GM12872 (cell line): ENCODE data around the gene TMTC2.

Source experiments
- TF ChIP-seq, protein P1 (sequence below): IDR thresholded peaks from 3 replicates; pipeline ENCODE4 v1.5.1; 2011; ENCODE audit warnings: low read depth, mild to moderate bottlenecking, low read length, moderate library complexity; ENCODE audit not compliant: insufficient read depth

The TMTC2 gene

DNA sequence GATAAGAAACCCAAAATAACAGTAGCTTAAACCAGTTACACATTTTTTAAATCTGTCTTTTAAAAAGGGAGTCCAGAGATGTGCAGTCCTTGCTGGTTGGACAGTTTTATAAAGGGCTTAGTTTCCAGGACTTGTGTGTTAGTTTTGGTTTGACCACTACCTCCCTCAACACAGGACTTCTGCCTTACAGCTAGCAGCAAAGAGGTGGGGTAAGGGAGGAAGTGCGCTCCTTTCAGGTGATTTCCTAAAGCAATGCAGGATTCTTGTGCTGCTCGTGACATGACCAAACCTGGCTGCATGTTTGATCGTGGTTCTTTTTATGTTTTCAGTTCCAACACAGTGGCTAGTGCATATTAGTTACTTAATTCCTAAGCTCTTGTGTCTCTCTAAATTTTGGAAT, 266.2 kb downstream of the TMTC2 start:
- TF ChIP-seq, protein P1, sequence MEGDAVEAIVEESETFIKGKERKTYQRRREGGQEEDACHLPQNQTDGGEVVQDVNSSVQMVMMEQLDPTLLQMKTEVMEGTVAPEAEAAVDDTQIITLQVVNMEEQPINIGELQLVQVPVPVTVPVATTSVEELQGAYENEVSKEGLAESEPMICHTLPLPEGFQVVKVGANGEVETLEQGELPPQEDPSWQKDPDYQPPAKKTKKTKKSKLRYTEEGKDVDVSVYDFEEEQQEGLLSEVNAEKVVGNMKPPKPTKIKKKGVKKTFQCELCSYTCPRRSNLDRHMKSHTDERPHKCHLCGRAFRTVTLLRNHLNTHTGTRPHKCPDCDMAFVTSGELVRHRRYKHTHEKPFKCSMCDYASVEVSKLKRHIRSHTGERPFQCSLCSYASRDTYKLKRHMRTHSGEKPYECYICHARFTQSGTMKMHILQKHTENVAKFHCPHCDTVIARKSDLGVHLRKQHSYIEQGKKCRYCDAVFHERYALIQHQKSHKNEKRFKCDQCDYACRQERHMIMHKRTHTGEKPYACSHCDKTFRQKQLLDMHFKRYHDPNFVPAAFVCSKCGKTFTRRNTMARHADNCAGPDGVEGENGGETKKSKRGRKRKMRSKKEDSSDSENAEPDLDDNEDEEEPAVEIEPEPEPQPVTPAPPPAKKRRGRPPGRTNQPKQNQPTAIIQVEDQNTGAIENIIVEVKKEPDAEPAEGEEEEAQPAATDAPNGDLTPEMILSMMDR, result no peak

DNA sequence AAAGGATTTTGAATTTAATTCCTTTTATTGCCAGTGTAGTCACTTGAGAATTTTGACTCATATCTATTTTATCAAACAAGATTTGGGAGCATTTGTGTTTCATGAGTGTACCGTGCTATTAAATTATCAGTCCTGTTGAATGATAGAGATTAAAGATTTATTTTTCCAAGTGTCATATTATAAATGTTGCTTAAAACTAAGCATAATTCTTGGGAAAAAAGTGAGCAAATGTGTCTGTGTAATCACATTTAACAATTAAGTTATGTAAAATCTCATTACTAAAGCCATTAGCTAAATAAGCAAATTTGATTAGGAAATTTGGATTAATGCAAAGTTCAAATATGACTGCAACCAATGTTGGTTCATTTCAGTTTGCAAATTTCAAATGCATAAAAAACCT, 266.7 kb downstream of the TMTC2 start:
- TF ChIP-seq, protein P1, result no peak

DNA sequence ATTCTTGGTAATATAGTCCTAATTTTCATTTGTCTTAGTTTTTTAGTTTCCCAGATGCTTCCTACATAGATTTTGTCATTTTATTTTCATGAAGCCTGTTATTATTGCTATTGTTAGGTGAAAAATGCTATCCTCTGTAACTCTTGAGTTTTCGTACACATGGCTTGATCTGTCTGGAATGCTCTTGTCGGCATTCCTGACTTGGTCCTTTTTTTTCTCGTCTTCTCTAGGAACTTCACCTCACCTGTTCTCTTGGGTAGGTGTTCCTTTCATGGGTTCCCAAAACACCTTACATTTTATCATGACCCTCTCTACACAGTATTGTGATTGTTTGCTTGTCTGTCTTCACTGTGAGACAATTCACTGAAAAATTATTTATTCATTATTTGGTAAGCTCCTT, 267.4 kb downstream of the TMTC2 start:
- TF ChIP-seq, protein P1, result no peak

DNA sequence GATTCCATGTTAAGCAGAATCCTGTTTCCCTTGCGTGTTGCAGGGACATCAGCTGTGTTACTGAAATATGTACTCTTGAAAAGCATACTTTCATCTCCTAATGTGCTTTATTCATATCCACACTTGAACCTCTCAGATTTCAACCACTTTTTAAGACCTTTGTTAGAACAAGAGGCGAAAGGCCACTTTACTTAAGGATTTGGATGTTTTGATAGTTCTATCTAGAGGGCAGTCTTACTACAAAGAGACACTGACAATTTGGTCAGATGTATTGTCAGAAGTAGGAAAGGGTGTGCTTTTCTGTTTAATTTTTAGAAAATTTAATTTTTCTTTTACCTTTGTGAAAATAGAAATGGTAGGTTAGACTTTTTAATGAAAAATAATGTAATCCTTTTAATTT, 267.9 kb downstream of the TMTC2 start:
- TF ChIP-seq, protein P1, result no peak

DNA sequence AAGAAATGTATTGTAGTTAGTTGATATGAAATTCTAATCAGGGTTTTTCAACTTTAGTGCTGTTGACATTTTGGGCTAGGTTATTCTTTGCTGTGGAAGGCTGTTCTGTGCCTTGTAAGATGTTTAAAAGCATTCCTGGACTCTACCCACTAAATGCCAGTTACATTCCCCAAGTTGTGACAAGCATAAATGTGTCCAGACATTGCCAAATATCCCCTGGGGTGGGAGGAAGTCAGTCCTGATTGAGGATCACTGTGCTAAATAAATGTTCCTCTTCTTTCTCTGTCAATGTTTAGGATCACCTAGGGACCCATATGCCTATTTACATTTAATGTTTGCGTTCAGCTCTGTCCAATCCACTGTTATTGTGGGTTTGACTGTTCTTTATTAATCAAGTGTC, 268.3 kb downstream of the TMTC2 start:
- TF ChIP-seq, protein P1, result no peak

DNA sequence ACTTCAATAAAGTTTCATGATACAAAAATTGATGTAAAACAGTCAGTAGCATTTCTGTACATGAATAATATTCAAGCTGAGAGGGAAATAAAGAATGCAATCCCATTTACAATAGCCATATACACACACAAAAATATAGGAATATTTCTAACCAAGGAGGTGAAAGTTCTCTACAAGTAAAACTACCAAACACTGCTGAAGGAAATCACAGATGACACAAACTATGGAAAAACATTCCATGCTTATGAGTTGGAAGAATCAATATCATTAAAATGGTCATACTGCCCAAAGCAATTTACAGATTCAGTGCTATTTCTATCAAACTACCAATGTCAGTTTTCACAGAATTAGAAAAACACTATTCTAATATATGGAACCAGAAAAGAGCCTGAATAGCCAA, 272.3 kb downstream of the TMTC2 start:
- TF ChIP-seq, protein P1, result no peak

DNA sequence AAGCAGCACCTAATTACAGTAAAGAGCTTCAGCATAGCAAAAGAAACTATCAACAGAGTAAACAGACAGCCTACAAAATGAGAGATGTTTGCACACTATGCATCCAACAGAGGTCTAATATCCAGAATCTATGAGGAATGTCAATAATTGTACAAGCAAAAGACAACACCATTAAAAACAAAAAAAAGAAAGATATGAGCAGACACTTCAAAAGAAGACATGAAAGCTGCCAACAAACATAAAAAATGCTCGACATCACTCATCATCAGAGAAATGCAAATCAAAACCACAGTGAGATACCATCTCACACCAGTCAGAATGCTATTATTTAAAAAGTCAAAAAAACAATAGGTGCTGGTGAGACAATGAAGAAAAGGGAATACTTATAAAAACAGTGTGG, 273.1 kb downstream of the TMTC2 start:
- TF ChIP-seq, protein P1, result no peak

DNA sequence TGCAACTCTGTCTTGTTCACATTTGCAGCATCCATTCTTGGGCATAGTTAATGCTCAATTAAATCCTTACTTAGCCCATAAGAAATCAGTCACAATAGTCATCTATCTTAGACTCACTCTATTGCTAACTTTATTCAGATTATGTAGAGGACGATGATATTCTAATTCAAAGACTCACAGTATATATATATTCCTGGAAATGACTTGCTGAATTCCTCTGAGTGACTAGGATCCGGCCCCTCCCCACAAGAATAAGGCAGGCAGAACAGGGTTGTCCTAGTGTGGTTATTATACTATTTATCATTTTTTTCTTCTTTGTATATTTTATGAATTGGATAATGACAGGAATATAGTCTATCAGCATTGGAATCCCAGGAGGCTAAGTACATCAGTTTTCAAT, 275.1 kb downstream of the TMTC2 start:
- TF ChIP-seq, protein P1, result no peak
